IPS DF 6.9 (cell line): ENCODE measurements around the gene PLCH2.

Experiments
- DNase-seq: peaks from one replicate; pipeline ENCODE4 v3.0.0-alpha.2; 2013; ENCODE audit warnings: low read depth, low spot score
- H3K27ac ChIP-seq: one replicate; pipeline ENCODE4 v1.5.1; 2013; ENCODE audit warnings: low read length, control low read depth
- H3K27me3 ChIP-seq: 2 replicates; pipeline ENCODE4 v1.6.1; 2013; ENCODE audit warnings: mild to moderate bottlenecking, low read length; ENCODE audit not compliant: control insufficient read depth, insufficient read depth
- H3K36me3 ChIP-seq: 2 replicates; pipeline ENCODE4 v1.6.1; 2013; ENCODE audit warnings: low read length; ENCODE audit not compliant: control insufficient read depth, insufficient read depth
- H3K4me1 ChIP-seq: 2 replicates; pipeline ENCODE4 v1.6.1; 2013; ENCODE audit warnings: low read length; ENCODE audit not compliant: control insufficient read depth, insufficient read depth
- H3K4me3 ChIP-seq: 2 replicates; pipeline ENCODE4 v1.5.1; 2013; ENCODE audit warnings: mild to moderate bottlenecking, low read length
- H3K9me3 ChIP-seq: 2 replicates; pipeline ENCODE4 v1.6.1; 2013; ENCODE audit warnings: low read length, inconsistent platforms; ENCODE audit not compliant: control insufficient read depth, insufficient read depth
- WGBS: extraction: QIAGEN DNeasy Blood & Tissue Kit; methylation state at CpG from one replicate; pipeline ENCODE4 v1.1.7; 2013; ENCODE audit warnings: mixed read lengths, missing lambda C conversion rate; ENCODE audit not compliant: insufficient read length, insufficient coverage; 5-methylcytosine and 5-hydroxymethylcytosine counted together

Gene PLCH2

DNA sequence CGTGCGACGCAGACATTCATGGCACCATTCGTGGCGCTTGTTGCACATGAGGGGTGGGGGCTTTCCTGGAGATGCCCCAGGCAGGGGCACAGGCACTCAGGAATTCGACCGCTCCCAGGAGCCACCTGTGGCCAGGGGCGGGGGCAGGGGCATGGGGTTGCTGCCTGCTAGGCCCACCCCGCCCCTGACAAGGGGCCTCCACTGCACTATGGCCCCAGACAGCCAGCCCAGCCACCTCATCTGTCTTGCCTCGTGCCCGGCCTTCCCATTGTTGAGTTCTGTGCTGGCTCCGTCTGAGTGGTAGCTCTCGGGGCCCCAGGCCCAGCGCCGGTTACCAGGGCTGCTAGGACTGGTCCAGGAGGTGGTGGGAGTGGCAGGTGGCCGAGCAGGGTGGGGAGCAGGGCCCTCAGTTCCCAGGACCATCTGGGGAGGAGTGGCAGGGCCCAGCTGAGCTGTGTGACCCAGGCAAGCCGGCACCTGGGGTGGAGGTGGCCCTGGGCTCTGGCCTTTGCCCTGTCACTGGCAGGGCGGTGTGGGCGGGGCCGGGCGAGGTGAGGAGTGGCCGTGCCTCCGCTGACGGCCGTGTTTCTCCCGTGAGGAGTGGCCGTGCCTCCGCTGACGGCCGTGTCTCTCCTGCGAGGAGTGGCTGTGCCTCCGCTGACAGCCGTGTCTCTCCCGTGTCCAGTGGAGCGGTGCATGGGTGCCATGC is 1.9 kb downstream of the PLCH2 start:
- Histone ChIP-seq H3K36me3 (no peaks in the 10 kb centered on the region), H3K4me3 (no peak overlapping the region), H3K4me1 (no peaks in the 10 kb centered on the region; the same call in 1 of the 2 replicates), H3K27ac (no peak overlapping the region), H3K9me3 (no peaks in the 10 kb centered on the region), H3K27me3 (no peaks in the 10 kb centered on the region)
- DNase-seq, result no peak
- no CpG with 5 or more reads among the region's 35 CpGs for WGBS

DNA sequence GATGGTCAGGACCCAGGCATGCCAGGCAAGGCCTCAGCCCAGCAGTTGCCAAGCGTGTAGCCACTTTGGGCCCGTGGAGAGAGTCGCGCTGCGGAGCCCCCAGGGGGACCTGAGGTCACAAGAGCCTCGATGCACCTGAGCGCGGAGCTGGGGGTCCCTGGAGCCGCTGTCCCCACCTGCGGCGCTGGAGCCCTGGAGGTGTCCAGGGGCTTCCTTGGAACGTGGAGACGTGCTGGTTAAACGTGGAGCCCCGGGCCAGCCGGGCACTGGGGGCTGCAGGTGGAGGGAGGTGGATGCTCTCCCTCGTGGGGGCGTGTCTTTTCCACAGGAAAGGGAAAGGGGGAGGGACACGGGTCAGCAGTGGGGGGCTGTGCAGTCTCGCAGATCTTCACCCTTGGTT is 3.1 kb downstream of the PLCH2 start:
- Histone ChIP-seq H3K9me3 (no peaks in the 10 kb centered on the region), H3K27me3 (no peaks in the 10 kb centered on the region), H3K4me1 (no peaks in the 10 kb centered on the region; the same call in 1 of the 2 replicates), H3K27ac (no peak overlapping the region), H3K36me3 (no peaks in the 10 kb centered on the region), H3K4me3 (no peak overlapping the region)
- DNase-seq, result no peak
- WGBS, result no CpG with 5 or more reads among the region's 20 CpGs

DNA sequence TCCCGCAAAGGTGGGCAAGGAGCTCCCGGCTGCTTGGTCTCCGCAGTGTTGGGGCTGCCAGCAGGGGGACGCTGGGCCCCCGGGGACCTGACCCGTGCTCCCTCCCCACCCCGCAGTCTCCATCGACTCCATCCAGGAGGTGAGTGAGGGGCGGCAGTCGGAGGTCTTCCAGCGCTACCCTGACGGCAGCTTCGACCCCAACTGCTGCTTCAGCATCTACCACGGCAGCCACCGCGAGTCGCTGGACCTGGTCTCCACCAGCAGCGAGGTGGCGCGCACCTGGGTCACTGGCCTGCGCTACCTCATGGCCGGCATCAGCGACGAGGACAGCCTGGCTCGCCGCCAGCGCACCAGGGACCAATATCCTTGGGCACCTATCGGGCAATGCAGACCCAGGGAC is 3.5 kb downstream of the PLCH2 start:
- no peak overlapping the region for H3K4me3 ChIP-seq
- no peak overlapping the region for H3K27ac ChIP-seq
- H3K27me3 ChIP-seq, result no peaks in the 10 kb centered on the region
- no peaks in the 10 kb centered on the region; the same call in 1 of the 2 replicates for H3K4me1 ChIP-seq
- DNase-seq, result no peak
- H3K9me3 ChIP-seq, result no peaks in the 10 kb centered on the region
- WGBS, result no CpG with 5 or more reads among the region's 28 CpGs
- H3K36me3 ChIP-seq, result no peaks in the 10 kb centered on the region

- DNase-seq, result no peak
- Histone ChIP-seq H3K36me3 (no peaks in the 10 kb centered on the region), H3K27ac (no peak overlapping the region), H3K4me1 (no peaks in the 10 kb centered on the region; the same call in 1 of the 2 replicates), H3K27me3 (no peaks in the 10 kb centered on the region), H3K9me3 (no peaks in the 10 kb centered on the region), H3K4me3 (no peak overlapping the region)
- no CpG with 5 or more reads among the region's 18 CpGs for WGBS
These were observed 4.3 kb downstream of the PLCH2 start for GRCh38 chr1:2480236-2480985.

DNA sequence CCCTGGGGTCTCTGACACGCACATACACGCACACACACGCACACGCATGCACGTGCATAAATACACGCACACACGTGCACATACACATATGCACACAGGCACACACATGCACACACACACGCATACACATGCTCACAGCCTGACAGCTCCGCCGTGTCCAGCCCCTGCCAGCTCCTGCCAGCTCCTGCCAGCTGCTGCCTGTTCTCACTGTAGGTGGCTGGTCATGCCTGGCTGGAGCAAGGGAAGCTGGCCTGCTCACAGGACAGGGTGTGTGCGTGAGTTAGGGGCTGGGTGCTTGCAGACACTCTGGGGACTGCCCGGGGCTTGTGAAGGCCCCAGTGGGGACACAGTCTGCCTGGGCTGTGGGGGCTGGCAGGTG is 4.9 kb downstream of the PLCH2 start:
- no peaks in the 10 kb centered on the region for H3K36me3 ChIP-seq
- H3K4me3 ChIP-seq, result no peak overlapping the region
- no peak overlapping the region for H3K27ac ChIP-seq
- no peaks in the 10 kb centered on the region; the same call in 1 of the 2 replicates for H3K4me1 ChIP-seq
- H3K27me3 ChIP-seq, result no peaks in the 10 kb centered on the region
- no CpG with 5 or more reads among the region's 12 CpGs for WGBS
- H3K9me3 ChIP-seq, result no peaks in the 10 kb centered on the region
- DNase-seq, result no peak

- H3K4me3 ChIP-seq, result no peak overlapping the region
- DNase-seq, result no peak
- H3K36me3 ChIP-seq, result no peaks in the 10 kb centered on the region
- no CpG with 5 or more reads among the region's 10 CpGs for WGBS
- no peaks in the 10 kb centered on the region for H3K9me3 ChIP-seq
- no peaks in the 10 kb centered on the region for H3K27me3 ChIP-seq
- no peak overlapping the region for H3K27ac ChIP-seq
- H3K4me1 ChIP-seq, result no peaks in the 10 kb centered on the region; the same call in 1 of the 2 replicates
These were observed 5.8 kb downstream of the PLCH2 start for GRCh38 chr1:2481885-2482284.

- no CpG with 5 or more reads among the region's 11 CpGs for WGBS
- no peak for DNase-seq
- Histone ChIP-seq H3K4me3 (no peak overlapping the region), H3K27ac (no peak overlapping the region), H3K27me3 (no peaks in the 10 kb centered on the region), H3K4me1 (no peaks in the 10 kb centered on the region; the same call in 1 of the 2 replicates), H3K36me3 (no peaks in the 10 kb centered on the region), H3K9me3 (no peaks in the 10 kb centered on the region)
These were observed 6.5 kb downstream of the PLCH2 start for GRCh38 chr1:2482588-2482987.

DNA sequence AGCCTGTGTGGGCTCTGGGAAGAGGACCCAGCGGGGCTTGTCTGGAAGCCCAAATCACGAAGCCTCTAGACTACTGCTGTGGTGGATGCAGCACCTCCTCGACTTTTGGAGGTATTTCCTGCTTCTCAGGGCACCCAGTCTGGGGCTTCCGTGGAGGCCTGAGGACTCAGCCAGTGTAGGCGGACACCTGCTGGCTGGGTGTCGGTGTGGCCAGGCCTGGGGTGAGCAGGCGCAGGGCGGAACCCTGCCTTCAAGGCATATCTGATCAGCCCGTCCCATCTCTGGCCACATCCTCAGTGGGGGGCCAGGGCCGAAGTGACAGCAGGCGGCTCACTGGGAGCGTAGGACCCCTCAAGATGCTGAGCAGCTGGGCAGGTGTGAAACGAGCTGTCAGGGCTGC is 6.9 kb downstream of the PLCH2 start:
- Histone ChIP-seq H3K27ac (no peak overlapping the region), H3K36me3 (no peaks in the 10 kb centered on the region), H3K9me3 (no peaks in the 10 kb centered on the region), H3K4me3 (no peak overlapping the region), H3K27me3 (no peaks in the 10 kb centered on the region), H3K4me1 (no peaks in the 10 kb centered on the region; the same call in 1 of the 2 replicates)
- DNase-seq, result no peak
- no CpG with 5 or more reads among the region's 13 CpGs for WGBS

DNA sequence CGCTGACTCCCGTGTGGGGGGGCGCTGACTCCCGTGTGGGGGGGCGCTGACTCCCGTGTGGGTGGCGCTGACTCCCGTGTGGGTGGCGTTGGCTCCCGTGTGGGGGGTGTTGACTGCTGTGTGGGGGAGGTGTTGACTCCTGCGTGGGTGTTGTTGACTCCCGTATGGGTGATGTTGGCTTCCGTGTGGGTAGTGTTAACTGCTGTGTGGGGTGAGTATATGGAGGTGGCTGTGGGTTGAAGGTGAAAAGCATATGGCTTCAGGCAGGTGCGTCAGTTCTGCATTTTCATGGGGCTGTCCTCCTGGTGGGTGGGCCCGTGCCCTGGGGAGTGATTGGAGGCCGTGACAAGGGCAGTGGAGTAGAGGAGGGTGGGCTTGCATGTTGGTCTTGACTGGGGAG is 7.9 kb downstream of the PLCH2 start:
- no peak overlapping the region for H3K4me3 ChIP-seq
- H3K36me3 ChIP-seq, result no peaks in the 10 kb centered on the region
- no peak for DNase-seq
- H3K4me1 ChIP-seq, result no peaks in the 10 kb centered on the region; the same call in 1 of the 2 replicates
- no peaks in the 10 kb centered on the region for H3K9me3 ChIP-seq
- no peak overlapping the region for H3K27ac ChIP-seq
- no peaks in the 10 kb centered on the region for H3K27me3 ChIP-seq
- no CpG with 5 or more reads among the region's 16 CpGs for WGBS

- no peaks in the 10 kb centered on the region; the same call in 1 of the 2 replicates for H3K36me3 ChIP-seq
- H3K4me3 ChIP-seq, result no peak overlapping the region
- no peaks in the 10 kb centered on the region for H3K4me1 ChIP-seq
- H3K27me3 ChIP-seq, result no peaks in the 10 kb centered on the region
- no peak for DNase-seq
- H3K27ac ChIP-seq, result no peak overlapping the region
- no peaks in the 10 kb centered on the region for H3K9me3 ChIP-seq
- no CpG with 5 or more reads among the region's 4 CpGs for WGBS
These were observed 10.0 kb downstream of the PLCH2 start for GRCh38 chr1:2486041-2486440.
